ENCODE measurements around the gene EEFSEC.
A peak's percentile ranks its signal among the peaks of the same experiment; 100 is the strongest.

The EEFSEC gene

DNA sequence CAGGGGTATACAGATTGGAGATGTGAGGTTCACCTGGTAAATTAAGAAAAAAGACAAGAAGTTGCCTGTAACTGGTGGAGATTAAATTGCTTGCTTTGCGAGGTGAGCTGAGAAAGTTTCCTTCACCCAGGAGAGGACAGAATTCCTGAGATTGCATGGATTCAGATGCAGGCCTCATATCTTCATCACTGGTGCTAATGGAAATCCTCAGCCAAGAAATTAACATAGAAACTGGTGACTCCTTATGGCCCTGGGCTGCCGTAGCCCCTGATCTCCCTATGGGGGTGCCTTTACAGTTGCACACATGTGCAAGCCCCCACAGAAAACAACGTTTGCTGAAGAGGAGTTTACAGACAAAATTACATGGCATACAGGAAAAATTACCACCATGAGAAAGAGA, 68.0 kb downstream of the EEFSEC start:
- no peak for DNase-seq

DNA sequence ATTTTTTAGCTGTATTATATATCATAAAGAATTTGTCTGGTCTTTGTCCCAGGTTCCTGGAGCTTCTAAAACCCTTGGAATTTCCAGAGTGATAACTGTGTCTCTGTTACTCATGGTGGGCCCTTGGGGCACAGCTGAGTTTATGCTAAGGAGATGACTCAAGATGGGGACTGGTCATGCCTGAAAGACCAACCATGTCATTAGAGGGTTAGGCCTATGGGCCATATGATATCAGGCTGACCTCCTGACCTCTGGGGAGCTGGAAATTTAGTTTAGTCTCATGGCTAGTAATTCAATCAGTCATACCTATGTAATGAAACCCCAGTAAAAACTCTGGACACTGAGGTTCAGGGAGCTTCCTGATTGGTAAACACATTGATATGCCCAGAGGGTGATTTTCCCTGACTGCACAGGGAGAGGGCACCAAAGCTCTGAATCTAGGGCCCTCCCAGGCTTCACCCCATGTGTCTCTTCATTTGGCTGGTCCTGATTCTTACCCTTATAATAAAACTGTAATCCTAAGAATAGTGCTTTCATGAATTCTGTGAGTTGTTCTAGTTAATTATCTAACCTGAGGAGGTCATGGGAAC, 69.6 kb downstream of the EEFSEC start:
- no peak for DNase-seq

DNA sequence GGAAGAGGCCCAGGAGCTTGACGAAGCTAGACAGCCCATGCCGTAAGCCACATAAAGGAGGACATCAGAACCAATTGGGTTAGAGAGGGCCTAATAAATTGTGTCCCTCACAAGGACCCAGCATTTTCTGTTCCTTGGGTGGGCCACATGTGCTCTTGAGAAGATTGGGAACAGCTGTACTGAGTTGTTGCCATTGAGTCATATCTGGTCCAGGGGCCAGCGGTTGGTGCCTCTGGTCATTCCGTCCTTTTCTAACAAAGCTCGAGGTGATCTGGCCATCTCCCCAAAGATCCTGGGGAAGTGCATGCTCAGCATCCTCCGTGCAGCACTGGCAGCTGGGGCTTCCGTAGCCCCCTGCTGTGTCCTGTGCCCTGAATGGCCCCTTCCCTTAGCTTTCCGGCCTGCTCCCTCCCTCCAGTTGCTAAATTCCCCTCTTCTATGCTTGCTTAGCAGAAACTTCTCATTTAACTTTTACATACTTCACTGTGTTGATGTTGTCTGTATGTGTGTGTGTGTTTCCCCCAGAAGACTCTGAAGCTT, 73.0 kb downstream of the EEFSEC start:
- DNase-seq, result no peak

DNA sequence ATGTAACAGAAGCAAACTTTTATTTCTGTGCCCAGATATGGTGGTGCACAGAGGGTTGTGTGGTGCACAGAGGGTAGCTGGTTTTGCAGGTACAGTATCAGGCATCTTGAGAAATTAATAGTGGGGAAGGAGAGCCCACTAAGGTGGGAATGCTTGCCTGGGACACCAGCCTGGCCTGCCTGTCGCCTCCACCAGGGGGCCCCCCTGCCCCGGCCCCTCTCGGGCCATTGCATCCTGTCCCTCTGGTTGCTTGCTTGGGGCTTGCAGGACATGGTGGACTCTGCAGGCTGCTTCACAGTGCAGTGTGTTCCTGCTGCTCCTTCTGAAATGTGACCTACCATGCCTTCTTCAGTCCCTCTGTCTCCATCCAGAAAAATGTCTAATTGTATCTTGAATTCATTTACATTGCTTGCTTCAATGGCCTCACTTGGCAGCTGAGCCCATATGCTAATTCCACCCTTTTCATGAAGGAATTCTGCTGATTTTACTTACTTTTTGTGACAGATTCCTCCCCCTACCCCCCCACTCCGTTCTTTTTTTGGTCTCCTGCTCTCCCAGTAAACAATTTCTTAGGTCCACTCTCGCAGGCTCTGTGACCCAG, 73.6 kb downstream of the EEFSEC start:
- peak; percentile 42 for DNase-seq

DNA sequence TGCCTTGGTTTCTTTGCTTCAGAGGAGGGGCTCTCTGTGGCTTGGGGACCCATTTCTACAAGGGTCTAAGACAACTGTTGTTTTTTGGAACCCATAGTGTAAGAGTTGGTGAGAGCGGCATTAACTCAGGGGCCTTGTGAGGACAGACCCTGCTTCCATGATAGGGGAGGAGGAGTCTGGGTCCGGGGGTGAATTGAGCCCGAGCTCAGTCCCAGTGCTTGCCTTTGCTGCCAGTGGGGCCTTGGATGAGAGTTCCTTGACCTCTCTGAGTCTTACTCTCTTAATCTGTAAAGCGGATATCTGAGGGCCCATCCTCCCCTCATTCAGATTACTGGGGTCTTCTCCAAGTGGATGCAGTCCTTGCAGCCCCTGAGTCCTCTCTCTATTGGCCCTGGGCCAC, 74.2 kb downstream of the EEFSEC start:
- DNase-seq, result no peak

DNA sequence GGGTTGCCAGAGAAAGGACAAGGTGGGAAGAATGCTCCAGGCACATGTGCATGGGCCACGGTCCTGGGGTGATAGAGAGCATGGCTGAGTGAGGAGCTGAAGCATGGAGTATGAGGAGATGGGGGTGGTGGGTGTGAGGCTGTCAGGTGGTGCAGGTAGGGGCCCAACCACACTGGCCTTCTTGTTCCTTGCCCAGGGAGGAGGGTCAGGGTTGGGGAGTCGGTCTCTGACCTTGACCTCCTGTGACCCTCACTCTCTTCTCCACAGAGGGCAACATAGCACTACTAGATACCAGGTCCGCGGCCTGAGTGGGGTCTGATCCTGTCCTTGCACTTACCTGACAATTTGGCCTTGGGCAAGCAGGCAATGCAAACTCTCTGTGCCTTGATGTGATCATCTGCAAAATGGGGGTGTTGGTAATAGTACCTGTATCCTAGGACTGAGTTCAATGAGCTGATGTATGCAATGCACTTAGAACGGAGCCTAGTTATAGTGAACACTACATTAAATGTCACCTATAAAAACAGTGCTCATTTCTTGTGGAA, 75.2 kb downstream of the EEFSEC start:
- no peak for DNase-seq

DNA sequence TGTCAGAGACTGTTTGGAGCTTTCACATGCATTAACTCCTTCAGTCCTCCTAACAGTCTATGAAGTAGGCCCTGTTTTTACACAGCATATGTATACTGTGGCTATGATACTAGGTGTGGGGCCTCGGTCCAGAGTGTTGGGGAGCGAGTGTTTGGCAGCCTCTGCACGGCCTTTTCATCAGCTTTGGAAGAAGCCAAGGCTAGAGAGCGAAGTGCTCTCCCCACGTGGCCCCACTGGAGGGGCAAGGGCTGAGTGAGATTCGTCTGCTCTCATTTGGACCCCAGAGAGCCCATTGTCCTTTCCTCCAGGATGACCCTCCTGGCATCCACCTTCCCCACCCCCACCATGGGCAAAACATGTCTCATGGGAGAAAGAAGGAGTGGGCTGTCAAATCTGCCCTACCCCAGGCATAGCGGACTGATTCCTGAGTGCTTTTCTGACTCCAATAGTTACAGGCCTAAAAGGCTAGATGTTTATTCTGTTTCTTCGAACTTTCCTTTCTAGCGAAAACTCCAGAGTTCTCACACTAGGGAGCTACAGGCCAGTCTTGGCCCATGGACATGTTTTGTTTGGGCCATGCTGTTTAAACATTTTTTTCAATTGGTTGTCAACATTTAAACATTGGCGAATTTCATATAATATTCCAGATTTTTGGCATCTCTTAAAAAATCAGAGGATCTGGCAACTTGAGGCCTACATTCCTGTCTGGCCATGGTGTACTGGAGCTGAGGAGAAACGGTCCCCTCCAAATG, 76.0 kb downstream of the EEFSEC start:
- DNase-seq, result no peak

DNA sequence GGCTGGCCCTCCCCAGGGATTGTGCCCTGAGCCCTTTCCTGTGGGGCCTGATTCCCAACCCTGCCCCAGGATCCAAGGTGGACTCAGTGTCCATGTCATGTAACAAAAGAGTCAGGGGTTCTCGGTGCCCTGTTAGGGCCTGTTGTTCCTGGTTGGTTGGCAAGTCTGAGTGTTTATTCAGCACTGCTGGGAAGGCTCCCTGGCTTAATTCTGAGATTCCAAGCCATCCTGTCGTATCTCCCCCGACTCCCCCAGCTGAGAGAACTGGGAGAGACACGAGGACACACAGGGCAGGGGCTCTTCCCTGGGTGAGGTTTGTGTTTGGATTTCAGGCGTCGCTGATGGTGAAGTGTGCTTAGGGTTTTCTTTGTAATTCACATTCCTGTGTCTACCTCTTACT, 78.3 kb downstream of the EEFSEC start:
- DNase-seq, result no peak

DNA sequence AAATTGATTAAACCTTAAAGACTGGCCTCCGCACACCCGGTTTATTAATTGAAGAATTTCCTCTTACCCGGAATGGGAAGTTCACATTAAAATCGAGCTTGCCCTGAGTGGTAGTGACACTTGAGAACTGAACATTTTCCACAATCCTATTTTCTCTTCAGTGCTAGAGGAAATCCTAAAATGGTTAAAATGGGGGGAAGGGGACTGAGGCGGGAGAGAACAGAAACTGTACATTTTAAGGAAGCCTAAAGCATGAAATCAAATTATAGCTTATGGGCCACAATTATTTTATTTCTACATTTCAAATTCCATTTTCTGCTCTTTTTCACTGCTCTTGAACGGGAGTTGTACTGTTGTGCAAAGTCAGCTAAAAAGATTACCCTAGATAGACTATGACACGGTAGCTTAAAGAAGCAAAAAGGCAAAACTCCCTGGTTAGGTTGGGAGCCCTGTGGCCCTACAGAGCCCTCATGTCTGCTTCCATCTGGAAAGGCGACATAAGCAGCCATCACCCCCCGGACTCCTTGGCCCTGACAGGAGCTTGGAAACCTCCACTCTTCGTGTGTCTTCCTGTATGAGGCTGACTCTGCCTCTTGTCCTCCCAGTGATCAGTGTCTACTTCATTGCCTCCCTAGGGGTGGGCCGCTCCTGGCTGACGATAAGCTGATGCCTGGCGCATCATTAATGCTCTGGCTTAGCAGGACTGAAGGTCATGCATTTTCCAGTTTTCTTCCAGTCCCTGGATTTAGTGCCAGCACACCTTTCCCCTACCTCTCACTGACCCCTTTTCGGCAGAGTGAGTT, 79.3 kb downstream of the EEFSEC start:
- DNase-seq, result no peak

DNA sequence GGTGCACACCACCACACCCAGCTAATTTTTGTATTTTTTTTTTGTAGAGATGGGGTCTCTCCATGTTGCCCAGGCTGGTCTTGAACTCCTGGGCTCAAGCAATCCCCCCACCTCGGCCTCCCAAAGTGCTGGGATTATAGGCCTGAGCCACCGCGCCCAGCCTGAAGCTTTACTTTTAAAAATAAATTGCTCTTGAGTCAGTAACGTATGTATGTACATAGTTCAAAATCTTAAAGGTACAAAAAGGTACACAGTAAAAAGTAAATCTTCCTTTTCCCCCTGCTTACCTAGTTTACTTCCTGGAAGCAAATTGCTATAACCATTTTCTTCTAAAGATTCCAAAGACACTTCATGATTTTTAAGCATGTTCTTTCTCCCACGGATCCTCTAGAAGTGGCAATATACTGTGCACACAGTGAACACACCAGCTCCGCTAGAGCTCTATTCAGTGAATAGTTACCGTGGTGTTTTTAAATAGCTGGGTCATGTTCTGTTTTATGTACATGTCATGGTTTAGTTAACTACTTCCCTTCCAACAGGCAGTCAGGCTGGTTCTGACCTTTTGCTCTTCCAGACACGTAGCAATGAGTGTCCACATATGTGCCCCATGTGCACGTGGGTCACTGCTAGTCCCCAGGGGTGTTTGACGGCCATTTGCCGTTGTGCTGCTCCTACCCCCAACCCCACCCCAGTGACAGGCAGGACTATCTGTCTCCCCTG, 82.1 kb downstream of the EEFSEC start:
- no peak for DNase-seq

DNA sequence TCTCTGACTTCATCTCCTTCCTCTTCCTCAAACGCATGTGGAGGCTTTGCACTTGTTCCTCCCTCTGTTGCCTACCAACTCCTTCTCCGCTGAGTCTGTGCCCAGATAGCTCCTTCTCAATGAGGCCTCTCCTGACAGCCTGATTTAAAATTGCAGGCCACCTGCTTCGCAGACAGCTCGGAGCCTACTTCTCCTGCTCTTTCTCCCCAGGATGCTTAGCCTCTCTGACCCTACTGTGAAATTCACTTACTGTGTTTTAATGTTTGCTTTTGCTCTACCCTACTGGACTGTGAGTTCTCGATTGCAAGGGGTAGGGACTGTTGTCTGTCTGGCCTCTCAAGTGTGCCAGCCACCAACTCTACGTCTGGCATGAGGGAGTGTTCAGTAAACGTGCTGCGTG, 83.4 kb downstream of the EEFSEC start:
- no peak for DNase-seq

DNA sequence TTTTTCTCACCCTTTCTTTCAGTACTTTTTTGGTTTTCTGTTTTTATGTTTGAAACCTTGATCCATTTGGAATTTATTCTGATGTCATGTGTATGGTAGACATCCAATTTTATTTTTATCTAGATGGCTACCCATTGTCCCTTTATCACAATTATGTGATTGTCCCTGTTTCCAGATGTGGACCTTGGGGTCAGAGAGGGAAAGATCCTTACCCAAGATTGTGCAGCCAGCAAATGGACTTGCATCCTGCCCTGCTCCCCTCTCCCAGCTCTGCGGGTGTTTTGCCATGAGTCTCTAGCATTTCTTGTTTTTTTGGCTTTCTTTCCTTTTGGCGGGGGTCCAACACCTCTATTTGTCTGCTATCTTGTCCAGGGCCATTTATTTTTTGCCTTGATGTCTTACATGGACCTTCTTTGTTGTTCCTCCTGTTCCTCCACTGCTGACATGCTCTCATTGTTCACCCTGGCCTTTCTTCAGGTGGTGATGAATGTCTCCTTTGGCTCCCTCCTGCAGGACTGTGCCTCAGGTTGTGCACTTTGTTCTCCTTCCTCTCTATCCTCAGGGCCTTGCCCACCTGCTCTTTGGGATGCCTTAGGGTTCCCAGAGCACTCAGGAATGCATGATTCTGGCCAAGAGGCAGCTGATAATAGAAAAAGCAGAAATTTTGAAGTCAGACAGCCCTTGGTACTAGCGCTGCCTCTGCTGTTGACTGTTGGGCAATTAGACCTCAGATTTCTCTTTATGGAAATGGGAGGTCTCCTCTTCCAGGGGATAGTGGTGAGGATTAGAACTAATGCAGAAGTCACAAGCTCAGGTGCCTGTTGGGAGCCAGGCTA, 84.3 kb downstream of the EEFSEC start:
- DNase-seq, result no peak

DNA sequence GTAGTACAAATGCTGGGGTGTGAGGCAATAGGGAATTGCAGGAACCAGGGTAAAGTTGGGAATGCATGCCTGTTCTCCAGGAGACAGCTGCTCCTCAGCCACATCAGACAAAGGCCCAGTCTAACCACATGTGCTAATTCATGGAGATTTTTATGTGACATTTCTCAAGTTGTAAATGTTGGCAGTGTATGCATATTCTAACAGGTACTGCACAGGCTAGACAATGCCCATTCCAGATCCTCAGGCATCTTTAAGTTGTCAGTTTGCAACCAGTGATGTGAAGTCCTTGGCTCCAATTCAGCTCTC, 84.9 kb downstream of the EEFSEC start:
- DNase-seq, result no peak

DNA sequence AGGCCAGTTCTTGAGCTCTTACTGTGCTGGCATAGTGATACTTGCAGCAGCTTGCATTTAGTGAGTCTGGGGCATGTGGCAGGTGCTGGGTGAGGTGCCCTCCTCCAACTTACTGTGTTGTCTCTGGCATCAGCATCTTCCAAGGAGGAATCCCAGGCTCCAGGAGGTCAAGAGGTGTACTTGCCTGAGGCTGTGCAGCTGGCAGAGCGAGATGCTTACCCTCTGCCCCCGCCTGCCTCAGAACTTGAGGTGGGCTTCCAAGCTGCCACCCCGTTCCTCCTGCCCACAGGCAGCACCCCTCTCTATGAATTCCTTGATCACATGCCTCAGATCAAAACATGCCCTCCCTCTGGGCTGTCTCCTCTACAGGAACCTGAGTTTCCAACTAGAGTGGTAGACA, 86.0 kb downstream of the EEFSEC start:
- DNase-seq, result no peak

DNA sequence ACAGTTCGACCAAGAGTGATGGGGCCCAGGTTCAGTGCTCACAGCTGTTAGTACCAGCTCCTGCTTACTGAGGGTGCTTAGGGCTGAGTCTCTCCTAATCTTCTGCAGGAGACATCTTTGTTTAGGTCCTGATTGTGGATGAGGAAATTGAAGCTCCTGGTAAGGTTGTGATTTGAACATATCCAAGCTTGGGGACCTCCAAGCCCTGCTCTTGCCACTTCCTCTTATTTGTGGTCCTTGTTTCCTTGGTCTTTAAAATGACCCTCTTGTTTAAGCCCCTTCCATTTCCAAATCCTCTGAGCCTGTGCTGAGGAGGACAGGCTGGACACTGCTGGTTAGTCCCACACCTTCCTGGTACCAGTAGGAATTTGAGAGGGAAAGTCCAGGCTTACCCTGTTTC, 87.0 kb downstream of the EEFSEC start:
- DNase-seq, result no peak

DNA sequence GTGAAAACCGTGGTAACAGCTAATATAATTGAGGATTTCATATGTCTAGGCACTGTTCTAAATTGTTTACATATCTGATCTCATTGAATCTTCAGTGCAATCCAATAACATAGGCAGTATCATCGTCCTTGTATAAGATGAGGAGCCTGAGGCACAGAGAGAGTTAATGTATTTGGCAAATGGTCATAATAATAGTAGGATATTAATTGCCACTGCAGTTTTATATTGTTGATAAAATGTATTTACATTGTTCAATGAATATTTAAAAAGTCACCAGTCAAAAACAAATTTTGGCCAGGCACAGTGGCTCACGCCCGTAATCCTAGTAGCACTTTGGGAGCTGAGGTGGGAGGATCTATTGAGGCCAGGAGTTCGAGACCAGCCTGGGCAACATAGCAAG, 88.5 kb downstream of the EEFSEC start:
- DNase-seq, result no peak

DNA sequence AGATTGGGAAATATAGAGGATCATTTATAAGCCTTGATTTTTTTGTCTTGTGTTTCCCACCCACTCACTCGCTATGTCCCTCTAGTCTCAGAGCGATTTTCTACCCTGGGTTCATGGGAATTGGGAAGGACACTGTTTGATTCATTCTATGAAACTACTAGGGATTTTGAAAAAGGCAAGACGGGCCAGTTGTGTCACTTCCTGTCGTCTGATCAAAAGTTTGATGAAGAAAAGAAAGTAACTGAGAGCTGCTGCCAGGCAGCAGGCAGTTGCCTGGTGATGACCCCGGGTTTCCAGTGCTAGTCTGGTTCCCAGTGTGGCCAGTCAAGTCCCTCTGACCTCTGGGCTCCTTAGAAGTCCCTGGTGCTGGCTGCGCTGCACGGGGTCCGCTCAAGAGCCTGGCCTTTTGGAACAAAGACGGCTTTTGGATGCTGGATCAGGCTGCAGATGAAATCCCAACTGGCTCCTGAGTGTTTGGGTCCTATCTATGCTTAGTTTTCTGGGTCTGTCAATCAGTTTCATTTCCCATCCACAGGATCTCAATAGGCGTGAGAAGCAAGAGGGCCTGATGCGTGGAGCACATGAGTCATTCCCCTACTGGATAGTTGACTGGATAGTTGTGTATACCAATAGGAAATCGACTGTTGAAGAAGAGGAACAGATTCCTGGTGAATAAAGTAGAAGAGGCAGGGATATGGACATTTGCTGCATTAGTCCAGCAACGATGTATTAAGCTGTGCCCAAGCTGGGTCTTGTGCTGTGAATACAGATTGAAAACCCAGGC, 89.7 kb downstream of the EEFSEC start:
- DNase-seq, result no peak

DNA sequence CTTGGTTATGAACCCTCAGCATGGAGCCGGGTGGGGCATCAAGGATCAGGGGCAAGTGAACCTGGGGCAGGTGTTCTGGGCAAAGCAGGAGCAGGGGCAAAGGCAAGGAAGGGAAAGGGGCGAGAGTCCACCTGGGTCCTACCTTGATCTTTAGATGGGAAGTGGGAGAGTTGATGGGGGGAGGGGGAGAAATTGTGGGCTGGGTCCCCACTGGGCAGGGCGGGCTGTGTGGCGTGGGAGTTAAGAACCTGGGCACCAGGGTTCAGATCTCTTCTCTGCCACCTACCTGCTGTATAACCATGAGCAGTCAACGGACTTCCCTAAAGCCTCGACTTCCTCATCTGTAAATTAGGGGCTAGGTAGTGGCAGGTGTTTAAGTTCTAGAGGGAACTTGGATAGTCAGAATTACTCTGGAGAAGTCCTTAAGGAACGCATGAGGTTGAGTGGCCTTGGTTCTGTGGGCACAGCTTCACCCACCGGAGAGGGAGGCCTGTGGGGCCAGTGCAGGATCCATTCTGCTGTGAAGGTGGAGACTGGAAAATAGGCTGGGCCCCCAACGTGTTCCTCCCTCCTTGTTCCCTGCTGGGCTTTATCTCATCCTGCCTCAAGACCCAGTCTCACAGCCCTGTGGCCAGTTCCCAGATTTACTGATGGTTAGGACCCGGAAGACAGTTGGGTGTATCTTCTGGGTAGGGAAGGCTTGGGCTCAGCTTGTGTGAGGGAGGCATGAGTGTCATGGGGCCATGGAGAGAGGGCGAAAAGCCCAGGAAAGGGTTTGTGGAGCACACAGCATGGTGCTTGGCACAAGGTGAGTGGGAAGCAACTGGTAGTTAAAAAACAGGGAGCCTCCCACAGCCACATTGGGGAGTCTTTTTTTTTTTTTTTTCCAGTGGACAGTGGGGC, 90.6 kb downstream of the EEFSEC start:
- DNase-seq, result no peak

DNA sequence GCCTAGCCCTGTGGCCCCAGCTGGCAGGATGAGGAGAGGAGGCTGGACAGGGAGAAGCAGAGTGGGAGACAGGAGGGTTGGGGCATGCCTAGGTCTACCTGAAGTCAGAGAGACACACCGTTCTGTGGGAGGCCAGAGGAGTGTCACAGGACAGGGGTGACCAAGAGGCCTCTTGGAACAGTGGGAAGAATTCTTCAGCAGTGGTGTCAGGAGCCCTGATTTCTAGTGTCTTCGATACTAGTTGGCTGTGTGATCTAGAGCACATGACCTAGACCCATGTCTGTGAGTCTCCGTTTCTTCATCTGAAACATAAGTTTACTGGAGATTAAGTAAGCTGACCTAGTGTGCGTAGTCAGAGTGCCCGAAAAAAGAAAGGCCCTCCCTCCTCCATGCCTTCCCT, 92.2 kb downstream of the EEFSEC start:
- DNase-seq, result no peak
